Thymus (tissue), 2 donors: ENCODE results near the gene MTCH2. TPM values are rescaled to one million over a fixed set of nuclear protein-coding genes. Genes with fewer than 3 reads are reported as not detected.

ENCODE experiments used
- polyA plus RNA-seq: library from polyadenylated mRNA; stranded (reverse); fragments of 200-250 nt; gene quantifications from one replicate; pipeline ENCODE4 v1.2.3, GENCODE V29; 2013
- total RNA-seq: library from RNA; stranded (reverse); fragments of 120-200 nt; gene quantifications from one replicate; pipeline ENCODE4 v1.2.4, GENCODE V29; 2013
- donor health status: healthy.

MTCH2 gene
- total and polyA plus RNA-seq, 2 donors, result 40.0 to 57.7 TPM

Other genes starting within 250 kb of the MTCH2 start
- gene SLC39A13, start 234.0 kb downstream of the MTCH2 start, total RNA-seq, result 15.0 TPM
- 37.1 TPM for gene SLC39A13, start 234.0 kb downstream of the MTCH2 start, polyA plus RNA-seq
- gene PSMC3, start 216.1 kb downstream of the MTCH2 start, total RNA-seq, result 136 TPM
- 104 TPM for gene PSMC3, start 216.1 kb downstream of the MTCH2 start, polyA plus RNA-seq
- 0.42 TPM for gene RAPSN, start 193.4 kb downstream of the MTCH2 start, total RNA-seq
- gene RAPSN, start 193.4 kb downstream of the MTCH2 start, polyA plus RNA-seq, result 0.66 TPM
- gene CELF1, start 89.4 kb downstream of the MTCH2 start, total RNA-seq, result 35.4 TPM
- gene CELF1, start 89.4 kb downstream of the MTCH2 start, polyA plus RNA-seq, result 41.1 TPM
- gene PTPMT1, start 77.0 kb downstream of the MTCH2 start, total RNA-seq, result 38.0 TPM
- 38.3 TPM for gene PTPMT1, start 77.0 kb downstream of the MTCH2 start, polyA plus RNA-seq
- 20.6 TPM for gene KBTBD4, start 63.6 kb downstream of the MTCH2 start, total RNA-seq
- 13.3 TPM for gene KBTBD4, start 63.6 kb downstream of the MTCH2 start, polyA plus RNA-seq
- 136 TPM for gene NDUFS3, start 63.5 kb downstream of the MTCH2 start, total RNA-seq
- gene NDUFS3, start 63.5 kb downstream of the MTCH2 start, polyA plus RNA-seq, result 137 TPM
- gene FAM180B, start 55.9 kb downstream of the MTCH2 start, total RNA-seq, result not detected
- 0.09 TPM for gene FAM180B, start 55.9 kb downstream of the MTCH2 start, polyA plus RNA-seq
- gene C1QTNF4, start 48.1 kb downstream of the MTCH2 start, total RNA-seq, result 1.3 TPM
- gene C1QTNF4, start 48.1 kb downstream of the MTCH2 start, polyA plus RNA-seq, result 2.6 TPM
- 2.7 TPM for gene AGBL2, start 72.8 kb upstream of the MTCH2 start, total RNA-seq
- gene AGBL2, start 72.8 kb upstream of the MTCH2 start, polyA plus RNA-seq, result 8.4 TPM
- gene FNBP4, start 124.8 kb upstream of the MTCH2 start, total RNA-seq, result 37.9 TPM
- 71.2 TPM for gene FNBP4, start 124.8 kb upstream of the MTCH2 start, polyA plus RNA-seq
- 36.0 TPM for gene NUP160, start 205.8 kb upstream of the MTCH2 start, total RNA-seq
- 24.6 TPM for gene NUP160, start 205.8 kb upstream of the MTCH2 start, polyA plus RNA-seq